SH-SY5Y (cell line): ENCODE measurements around the gene PPP1R12C.

Experiments used
- GATA2 ChIP-seq: IDR thresholded peaks from 2 replicates; pipeline ENCODE4 v1.6.1; 2011; ENCODE audit warnings: mild to moderate bottlenecking, low read depth, low read length
- GATA3 ChIP-seq: IDR thresholded peaks from 2 replicates; pipeline ENCODE4 v1.6.1; 2011; ENCODE audit warnings: low read depth, mild to moderate bottlenecking, low read length, moderate library complexity

The PPP1R12C gene

DNA sequence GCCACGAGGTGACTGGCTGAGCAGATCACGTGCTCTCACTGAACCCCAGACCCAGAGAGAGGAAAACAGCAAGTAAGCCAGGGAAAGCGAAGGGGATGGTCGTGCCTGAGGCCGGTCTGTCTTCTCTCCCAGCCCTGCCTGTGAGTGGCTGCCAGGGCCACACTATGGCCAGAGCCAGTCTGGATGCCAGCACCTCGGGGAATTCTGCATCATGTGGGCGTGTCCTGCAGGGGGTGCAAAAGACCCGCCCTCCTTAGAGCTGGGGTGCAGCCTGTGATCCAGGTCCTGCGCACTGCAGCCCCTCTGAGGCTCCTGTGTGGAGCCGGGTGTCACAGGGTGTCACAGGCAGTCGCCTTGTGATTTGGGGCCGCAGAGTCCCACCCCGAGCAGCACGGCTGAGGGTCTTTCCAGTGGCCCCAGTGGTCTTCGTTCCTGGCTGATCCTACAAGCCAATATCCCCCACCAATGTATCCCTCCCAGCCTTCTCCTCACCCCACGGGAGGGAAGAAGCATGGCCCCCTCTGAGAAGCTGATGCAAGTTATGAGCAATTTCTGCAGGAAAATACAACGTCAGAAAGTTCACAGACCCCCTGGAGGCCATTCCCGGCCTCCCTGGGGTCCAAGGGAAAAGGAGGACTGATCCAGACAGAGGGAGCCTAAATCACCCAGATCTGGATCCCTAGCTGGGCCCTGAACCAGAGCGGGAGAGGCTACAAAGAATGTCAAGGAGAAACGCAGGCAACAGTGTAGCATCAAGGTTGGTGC lies 7.7 kb downstream of the PPP1R12C start:
- TF ChIP-seq GATA3 (no peak), GATA2 (no peak)

DNA sequence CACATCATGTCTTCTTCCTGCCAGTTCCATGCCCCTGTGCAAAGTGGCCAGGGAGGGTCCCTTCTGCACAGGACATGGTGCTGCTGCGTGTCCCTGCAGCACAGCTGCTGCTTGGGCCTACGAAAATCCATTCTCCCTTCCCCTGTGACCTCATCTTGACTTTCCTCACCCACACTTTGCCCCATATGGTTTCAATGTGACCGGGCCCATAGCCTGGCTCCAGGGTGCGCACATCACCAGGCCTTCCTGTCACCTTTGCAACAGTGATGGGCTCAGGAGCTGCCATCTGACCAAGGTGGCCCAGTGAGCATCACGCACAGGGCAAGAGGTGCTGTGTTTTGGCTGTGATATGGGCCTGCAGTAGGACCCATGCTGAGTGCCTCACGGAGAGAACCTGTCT lies 10.8 kb downstream of the PPP1R12C start:
- TF ChIP-seq GATA3 (no peak), GATA2 (no peak)

DNA sequence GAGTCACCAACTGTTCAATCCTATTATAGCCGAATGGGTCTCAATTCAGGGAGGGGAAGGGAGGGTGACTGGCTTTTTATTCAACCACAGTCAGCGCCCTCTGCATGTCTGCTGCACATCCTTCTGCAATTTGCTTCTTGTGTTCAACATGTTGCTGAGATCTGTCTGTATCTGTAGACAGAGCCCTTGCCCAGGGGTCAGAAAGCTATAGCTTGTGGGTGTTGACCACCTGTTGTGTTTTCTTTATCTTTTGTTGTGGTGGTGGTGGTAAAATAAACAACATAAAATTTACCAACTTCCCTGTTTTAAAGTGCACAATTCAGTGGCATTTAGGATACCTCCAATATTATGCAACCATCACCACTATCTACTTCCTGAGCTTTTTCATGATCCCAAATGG lies 12.2 kb downstream of the PPP1R12C start:
- TF ChIP-seq GATA2, result no peak
- no peak for TF ChIP-seq GATA3

DNA sequence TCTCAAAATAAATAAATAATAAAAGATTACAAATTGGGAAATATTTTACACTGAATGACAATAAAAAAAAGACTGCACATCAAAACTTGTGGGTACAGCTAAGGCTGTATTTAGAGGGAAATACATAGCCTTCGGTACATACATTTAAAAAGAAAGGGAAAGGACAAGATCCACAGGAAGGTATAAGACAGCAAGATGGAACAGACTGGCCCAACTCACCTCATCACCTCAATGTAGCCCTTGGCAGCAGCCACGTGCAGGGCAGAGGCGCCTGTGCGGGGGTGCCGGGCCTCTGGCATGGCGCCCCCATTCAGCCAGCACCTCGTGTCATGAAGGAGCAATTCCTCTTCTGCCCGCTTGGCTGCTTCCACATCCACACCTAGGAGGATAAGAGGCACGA lies 14.2 kb downstream of the PPP1R12C start:
- TF ChIP-seq GATA3, result no peak
- no peak for TF ChIP-seq GATA2

DNA sequence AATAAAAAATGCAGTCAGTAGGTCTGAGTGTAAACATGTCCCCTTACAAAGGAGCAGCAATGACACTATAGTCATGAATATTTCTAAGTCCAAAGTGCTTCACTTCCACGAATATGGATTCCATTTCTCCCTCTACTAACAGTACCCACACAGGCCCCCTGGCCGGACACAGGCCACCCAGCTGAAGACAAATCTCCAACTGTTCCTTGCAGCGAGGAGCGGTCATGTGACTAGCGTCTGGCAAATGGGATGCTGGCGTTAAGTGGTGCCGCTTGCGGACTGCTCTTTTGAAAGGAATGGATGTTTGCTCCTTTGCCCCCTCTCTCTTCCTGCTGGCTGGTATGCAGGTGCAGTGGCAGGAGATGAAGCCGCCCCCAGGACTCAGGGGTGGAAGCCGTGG lies 16.2 kb downstream of the PPP1R12C start:
- TF ChIP-seq GATA2 (no peak), GATA3 (no peak)

DNA sequence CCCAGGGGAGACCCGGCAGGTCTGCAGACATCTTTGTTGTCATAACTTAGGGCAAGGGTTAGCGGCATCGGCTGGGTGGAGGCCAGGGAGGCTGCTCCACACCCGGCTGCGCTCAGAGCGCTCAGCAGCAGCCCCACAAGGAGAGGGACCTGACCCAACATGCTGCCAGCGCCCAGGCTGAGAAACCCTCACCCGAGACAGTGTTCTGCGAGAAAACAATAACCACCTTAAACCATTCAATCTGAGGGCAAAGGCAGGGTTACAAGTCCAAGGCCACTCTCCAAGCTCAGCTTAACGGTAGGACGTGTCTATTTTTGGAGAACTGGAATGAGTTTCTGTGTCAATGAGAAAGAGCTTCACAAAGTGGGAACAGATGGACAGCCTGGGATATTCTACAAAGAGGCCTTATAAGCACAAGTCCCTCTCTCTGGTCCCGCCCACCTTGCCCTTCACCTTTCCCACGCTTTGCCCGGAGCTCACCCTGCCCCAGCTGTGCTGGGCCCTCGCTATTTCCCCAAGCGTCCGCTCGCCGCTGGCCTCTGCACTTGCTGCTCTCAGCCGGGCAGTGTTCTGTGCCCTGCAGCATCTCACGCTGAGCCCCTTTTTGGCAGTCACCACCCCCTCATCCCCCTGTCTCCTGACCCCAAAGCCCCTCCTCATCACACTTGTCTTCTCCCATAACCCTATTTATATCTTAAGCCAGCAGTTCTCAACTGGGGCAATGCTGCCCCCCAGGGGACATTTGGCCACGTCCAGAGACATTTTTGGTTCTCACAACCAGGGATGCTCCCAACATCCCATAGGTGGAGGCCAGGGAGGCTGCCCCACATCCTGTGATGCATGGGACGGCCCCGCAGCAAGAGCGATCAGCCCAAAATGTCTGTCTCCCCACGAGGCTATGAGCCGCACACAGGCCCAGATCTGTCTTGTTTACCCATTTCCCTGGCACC lies 17.6 kb downstream of the PPP1R12C start:
- no peak for TF ChIP-seq GATA2
- TF ChIP-seq GATA3, result no peak

DNA sequence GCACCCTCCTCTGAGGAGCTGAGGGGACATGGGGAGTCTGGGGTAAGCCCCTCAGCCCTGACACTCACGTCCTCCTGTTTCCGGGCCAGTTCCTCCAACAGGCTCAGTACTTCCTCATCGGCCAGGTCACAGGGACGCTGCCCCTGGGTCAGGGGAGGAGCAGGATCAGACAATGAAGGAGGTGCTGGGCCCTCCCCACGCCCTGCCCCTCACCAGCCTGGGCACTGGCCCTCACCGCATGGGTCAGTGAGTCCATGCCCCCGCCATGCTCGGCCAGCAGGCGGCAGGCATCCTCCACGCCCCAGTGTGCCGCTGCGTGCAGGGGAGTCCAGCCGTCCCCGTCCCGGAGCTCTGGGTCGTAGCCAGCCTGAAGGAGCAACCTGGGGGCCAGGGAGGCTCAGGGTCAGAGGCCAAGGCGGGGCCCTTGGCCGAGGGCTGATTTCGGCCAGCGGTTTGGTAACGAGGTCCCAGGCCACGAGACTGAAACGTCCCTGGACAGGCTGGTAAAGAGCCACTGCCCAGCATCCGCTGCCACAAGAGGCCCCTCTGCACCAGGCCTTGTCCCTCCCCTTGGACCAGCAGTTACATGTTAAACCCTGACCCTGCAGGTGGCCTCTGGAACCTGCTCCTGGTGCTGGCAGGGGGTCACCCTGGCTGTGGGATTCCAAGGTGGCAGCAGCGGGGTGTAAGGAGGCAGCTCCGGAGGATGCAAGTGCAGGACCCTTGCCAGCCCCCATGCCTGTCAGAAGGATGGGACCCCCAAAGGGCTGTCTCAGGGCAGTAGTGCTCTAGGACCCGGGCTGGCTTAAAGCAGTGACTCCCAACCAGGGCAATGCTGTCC lies 18.5 kb downstream of the PPP1R12C start:
- TF ChIP-seq GATA3 (no peak), GATA2 (no peak)

DNA sequence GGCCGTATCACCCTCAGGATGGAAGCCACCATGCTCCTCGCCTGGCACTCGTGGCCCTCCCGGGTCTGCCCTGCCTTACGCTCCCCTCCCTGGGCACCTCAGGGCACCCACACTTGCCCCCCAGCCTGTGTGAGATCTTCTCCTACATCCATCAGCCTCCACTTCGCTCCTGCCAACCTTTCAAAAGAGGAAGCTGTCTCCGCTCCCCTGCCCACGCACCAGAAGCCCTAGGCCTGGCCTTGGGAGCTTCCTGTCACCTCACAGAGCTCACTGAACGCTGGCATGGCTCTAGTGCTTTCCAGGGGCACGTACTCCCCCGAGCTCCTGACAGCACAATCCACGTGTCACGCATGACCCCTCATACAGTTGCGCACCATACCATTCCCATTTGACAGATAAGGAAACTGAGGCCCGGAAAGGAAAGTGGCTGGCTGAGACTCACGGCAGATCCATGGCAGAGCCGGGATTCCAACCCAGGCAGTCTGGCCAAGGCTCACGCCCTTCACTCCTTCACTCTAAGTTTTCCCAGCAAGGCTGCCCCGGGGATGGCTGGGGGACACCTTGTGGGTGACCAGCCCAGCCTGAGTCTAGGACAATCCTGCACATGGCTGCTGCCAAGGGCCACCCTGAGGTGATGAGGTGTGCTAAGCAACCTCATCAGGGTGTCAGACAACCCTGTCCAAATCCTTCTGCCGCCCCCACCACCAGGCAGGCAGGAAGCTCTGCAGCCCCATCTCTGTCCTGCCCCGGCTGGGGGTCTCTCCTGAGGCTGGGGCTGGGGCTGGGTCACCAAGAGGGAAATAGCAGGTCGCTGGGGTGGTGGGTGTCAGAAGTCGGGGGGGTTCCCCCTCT lies 19.3 kb downstream of the PPP1R12C start:
- TF ChIP-seq GATA2, result no peak
- no peak for TF ChIP-seq GATA3

DNA sequence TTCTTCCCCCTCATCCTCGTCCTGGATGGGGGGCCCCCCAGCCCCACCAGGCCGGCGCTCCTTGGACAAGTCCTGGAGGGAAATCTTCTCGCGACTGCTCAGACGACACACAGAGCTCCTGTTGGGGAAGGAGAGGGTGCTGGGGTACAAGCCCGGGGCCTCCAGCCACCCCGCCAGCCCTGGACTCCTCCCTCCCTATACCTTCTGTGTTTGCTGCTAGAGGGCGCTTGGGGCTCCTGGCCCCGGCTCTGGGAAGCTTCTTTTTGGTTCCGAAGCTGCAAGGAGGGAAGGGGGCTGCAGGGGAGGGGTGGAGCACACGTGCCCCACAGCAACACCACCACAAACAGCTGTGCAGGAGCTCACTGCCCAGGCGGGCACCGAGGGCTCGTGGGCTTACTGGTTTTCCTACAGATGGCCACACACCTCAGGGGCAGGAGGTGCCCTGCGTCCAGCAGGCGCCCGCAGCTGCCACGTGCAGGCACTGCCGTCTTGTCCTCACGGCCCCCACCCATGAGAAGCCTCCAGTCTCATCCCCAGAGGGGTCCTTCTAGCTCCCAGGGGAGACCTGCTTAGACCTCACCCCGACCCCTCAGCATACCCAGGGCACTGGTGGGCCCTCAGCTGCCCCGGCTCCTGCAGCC lies 21.3 kb downstream of the PPP1R12C start:
- TF ChIP-seq GATA2, result no peak
- no peak for TF ChIP-seq GATA3

DNA sequence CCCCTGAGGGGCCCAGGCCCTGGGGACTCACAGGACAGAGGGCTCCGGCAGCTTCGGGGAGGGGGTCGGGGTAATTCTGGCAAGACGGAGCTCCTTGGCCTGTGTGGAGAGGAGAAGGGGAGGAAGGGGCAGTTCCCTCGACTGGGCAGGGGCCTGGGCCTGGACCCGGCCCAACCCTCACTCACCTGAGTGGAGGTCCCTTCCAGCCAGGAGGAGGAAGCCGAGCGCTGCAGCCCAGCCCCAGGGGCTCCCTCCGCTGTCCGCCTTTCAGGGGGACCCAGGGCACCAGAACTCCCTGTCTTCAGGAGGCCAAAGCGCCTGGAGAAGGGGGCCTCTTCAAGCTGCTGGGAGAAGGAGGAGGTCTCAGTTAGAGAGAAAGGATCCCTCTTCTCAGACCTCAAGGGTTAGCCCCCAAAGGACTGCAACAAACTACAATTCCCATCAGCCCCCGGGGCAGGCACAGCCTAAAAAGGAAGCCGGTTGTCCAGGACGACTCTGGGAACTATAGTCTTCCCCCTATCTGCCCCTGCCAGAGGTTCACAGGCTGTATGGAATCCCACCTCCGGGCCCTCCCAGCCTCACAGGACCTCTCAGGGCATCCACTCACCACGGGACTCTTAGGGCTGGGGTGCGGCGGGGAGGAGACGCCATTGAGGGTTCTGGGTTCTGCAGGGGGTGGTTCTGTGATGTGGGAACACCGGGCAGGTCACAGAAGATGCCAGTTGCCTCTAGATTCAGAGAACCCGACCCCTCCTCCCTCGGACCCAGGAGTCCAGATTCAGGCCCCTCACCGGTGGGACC lies 22.0 kb downstream of the PPP1R12C start:
- TF ChIP-seq GATA2, result no peak
- no peak for TF ChIP-seq GATA3

DNA sequence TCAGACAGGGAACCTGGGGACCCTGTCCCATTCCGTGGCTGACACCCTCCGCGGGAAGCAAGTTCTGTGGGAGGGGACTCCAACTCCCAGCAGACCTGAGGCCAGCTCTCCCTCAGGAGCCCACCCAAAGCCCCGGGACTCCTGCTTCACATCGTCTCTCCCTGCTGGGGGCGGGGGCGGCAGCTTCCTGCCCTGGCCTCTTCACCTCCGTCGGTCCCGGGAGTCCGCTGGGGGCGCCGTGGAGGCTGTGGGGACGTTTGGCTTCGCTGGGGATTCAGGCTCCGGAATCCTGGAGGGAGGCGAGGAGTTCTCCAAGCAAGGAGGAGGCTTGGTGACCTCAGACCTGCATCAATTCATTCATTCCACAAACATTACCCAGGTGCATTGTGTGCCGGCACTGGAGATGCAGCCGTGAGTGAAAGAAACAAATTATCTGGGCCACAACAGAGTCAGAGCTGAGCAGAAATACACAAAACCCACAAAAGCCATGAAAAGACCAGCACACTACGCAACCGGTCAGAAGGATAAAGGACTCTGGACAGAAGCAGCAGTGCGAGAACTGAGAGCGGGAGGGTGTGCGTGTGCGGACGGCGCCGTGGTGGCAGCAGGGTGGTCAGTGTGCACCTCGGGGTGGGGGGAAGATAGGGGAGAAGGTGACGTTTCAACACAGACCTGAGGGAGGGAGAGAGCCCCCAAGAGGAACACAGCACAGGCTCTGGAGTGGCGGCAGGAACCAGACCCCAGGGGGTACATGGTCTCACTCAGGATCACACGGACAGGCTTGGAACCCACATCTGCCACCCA lies 22.8 kb downstream of the PPP1R12C start:
- TF ChIP-seq GATA2, result no peak
